K562 (cell line): Measurements from ENCODE around the gene MICAL2. TPM values are rescaled to one million over a fixed set of nuclear protein-coding genes. Genes with fewer than 3 reads are reported as not detected.

Experiments used
- ATAC-seq: fragments of 200-7000 bp; cut with Tn5 transposase; 3 replicates; pipeline ENCODE4 v1.9.1; 2020; ENCODE audit warnings: moderate library complexity
- BruUV-seq: library from RNA; stranded (reverse); fragments of 400-500 nt; replicated peaks from 2 replicates; lab custom pipeline; 2021; lab: Mats Ljungman, UMichigan
- CTCF ChIA-PET: fragments of 300-600 bp; formaldehyde crosslinking; extraction: SDS; loops from one replicate; lab custom pipeline; 2021; ENCODE audit warnings: low intra/inter-chr PET ratio; lab: Yijun Ruan, JAX
- POLR2A ChIA-PET: fragments of 300-600, 350-650 bp; sonication (Branson Sonifier 250); formaldehyde crosslinking; extraction: SDS; loops from one replicate; lab custom pipeline; 2021; ENCODE audit warnings: antibody characterized with exemption, inconsistent platforms; lab: Yijun Ruan, JAX
- DNase-seq, 4 experiments: peaks; one replicate each; pipeline versions ENCODE4 v3.0.0 to v3.0.0-alpha.2; 2011 to 2018; ENCODE audit warnings: low spot score in 3 of 4, mixed read lengths in 3 of 4; ENCODE audit errors: extremely low read depth in 1 of 4
- FAIRE-seq: peaks from 2 replicates; lab custom pipeline; 2011; peaks lifted over from hg19 to GRCh38; lab: Jason Lieb, UNC
- H2AFZ ChIP-seq: 2 replicates; pipeline ENCODE4 v1.6.0; 2011; ENCODE audit warnings: low read depth, low read length, control low read depth, inconsistent platforms
- H3K27ac ChIP-seq: fragments of 200-600 bp; 3 replicates; pipeline ENCODE4 v1.8.0; 2011; ENCODE audit warnings: low read depth, mild to moderate bottlenecking, control low read depth, inconsistent platforms, low read length, moderate library complexity, mixed read lengths; ENCODE audit errors: extremely low read depth
- H3K27me3 ChIP-seq, 2 experiments: fragments of 300-600 bp in 1 of 2; 2 replicates in 1 of 2; 3 replicates in 1 of 2; pipeline versions ENCODE4 v1.6.0 to v1.8.0; 2011; ENCODE audit warnings: inconsistent platforms in 2 of 2, low read length in 2 of 2, mild to moderate bottlenecking in 1 of 2, mixed read lengths in 1 of 2, moderate library complexity in 1 of 2; ENCODE audit not compliant: control insufficient read depth in 2 of 2, insufficient read depth in 2 of 2
- H3K36me3 ChIP-seq: fragments of 300-600 bp; 3 replicates; pipeline ENCODE4 v1.8.0; 2011; ENCODE audit warnings: mild to moderate bottlenecking, low read length, inconsistent platforms; ENCODE audit not compliant: control insufficient read depth, insufficient read depth
- H3K4me1 ChIP-seq, 2 experiments: fragments of 200-600 bp in 1 of 2; replicated peaks in 1 of 2; 2 replicates in 1 of 2; 3 replicates in 1 of 2; pipeline versions ENCODE4 v1.5.1 to v1.8.0; 2011; ENCODE audit warnings: inconsistent platforms in 2 of 2, low read length in 2 of 2, mild to moderate bottlenecking in 1 of 2, mixed read lengths in 1 of 2, moderate library complexity in 1 of 2; ENCODE audit not compliant: control insufficient read depth in 2 of 2, insufficient read depth in 2 of 2
- H3K4me2 ChIP-seq: 2 replicates; pipeline ENCODE4 v1.6.1; 2011; ENCODE audit warnings: low read length, control low read depth, inconsistent platforms, mixed read lengths; ENCODE audit not compliant: insufficient read depth
- H3K4me3 ChIP-seq: fragments of 200-600 bp; sonication (generic), shearing (Covaris generic); 2 replicates; pipeline ENCODE4 v1.5.1; 2016; ENCODE audit warnings: control low read depth, inconsistent platforms
- H3K79me2 ChIP-seq: fragments of 200-600 bp; 3 replicates; pipeline ENCODE4 v1.8.0; 2011; ENCODE audit warnings: low read length, inconsistent platforms; ENCODE audit not compliant: control insufficient read depth, insufficient read depth
- H3K9ac ChIP-seq, 2 experiments: 2 replicates each; pipeline versions ENCODE4 v1.6.0 to v1.6.1; 2011; ENCODE audit warnings: low read depth in 2 of 2, low read length in 2 of 2, control low read depth in 1 of 2, inconsistent platforms in 1 of 2, mild to moderate bottlenecking in 1 of 2, mixed read lengths in 1 of 2; ENCODE audit not compliant: insufficient read depth in 1 of 2
- H3K9me1 ChIP-seq: one replicate; pipeline ENCODE4 v1.6.0; 2011; ENCODE audit warnings: inconsistent platforms, mild to moderate bottlenecking, low read length, moderate library complexity; ENCODE audit not compliant: control insufficient read depth, insufficient read depth
- H3K9me3 ChIP-seq: replicated peaks from 2 replicates; pipeline ENCODE4 v1.5.1; 2011; ENCODE audit warnings: low read depth, low read length, inconsistent platforms; ENCODE audit not compliant: control insufficient read depth, insufficient read depth
- H4K20me1 ChIP-seq: replicated peaks from 2 replicates; pipeline ENCODE4 v1.6.1; 2011; ENCODE audit warnings: low read length, inconsistent platforms, mixed read lengths; ENCODE audit not compliant: control insufficient read depth, insufficient read depth
- FOXM1 ChIP-seq, 2 experiments: fragments of 450-650 bp in 1 of 2; sonication (generic) in 1 of 2; formaldehyde crosslinking in 1 of 2; IDR thresholded peaks; 2 replicates each; pipeline versions ENCODE4 v1.6.1 to v1.9.0; 2017 to 2022; ENCODE audit warnings: low read depth in 2 of 2, mild to moderate bottlenecking in 2 of 2, missing genetic modification reagents in 1 of 2, moderate library complexity in 1 of 2
- KLF6 ChIP-seq: fragments of 250-450 bp; sonication (Bioruptor Pico); IDR thresholded peaks from 2 replicates; pipeline ENCODE4 v1.4.0; 2020; ENCODE audit warnings: mild to moderate bottlenecking, moderate library complexity, borderline replicate concordance
- XRCC4 ChIP-seq: IDR thresholded peaks from one replicate; pipeline ENCODE4 v1.6.1; 2011; ENCODE audit not compliant: insufficient read depth, insufficient read length; ENCODE audit errors: extremely low read depth
- ZC3H11A ChIP-seq: IDR thresholded peaks from 2 replicates; pipeline ENCODE4 v1.6.1; 2012; ENCODE audit warnings: low read depth, low read length, improper control_type of control experiment
- ZNF311 ChIP-seq: fragments of 250-450 bp; sonication (Bioruptor Pico); IDR thresholded peaks from 2 replicates; pipeline ENCODE4 v1.4.0; 2020; ENCODE audit warnings: mild to moderate bottlenecking, moderate library complexity
- ZNF551 ChIP-seq: fragments of 250-450 bp; sonication (Bioruptor Pico); IDR thresholded peaks from 2 replicates; pipeline ENCODE4 v1.5.0; 2021; ENCODE audit warnings: mild to moderate bottlenecking, moderate library complexity
- WGBS: fragments of 100-300 bp; shearing (Covaris generic); methylation state at CpG from one replicate; pipeline ENCODE4 v1.1.6; 2016; ENCODE audit warnings: low coverage, mixed read lengths; ENCODE audit not compliant: insufficient coverage; ENCODE audit errors: missing lambda C conversion rate; 5-methylcytosine and 5-hydroxymethylcytosine counted together
- in situ Hi-C: fragments of 300-500 bp; cut with MboI; formaldehyde crosslinking; loops from 4 replicates; pipeline ENCODE4 v1.15.0; 2018; ENCODE audit warnings: inconsistent platforms, mixed read lengths
- intact Hi-C: fragments of 100-400 bp; cut with micrococcal nuclease; formaldehyde crosslinking; loops from 2 replicates; pipeline ENCODE4 v1.14.2; 2022
- polyA plus RNA-seq, 8 experiments: library from polyadenylated mRNA; depleted of rRNA in 4 of 8; stranded (reverse) in 5 of 8; unstranded in 3 of 8; fragments of >200 nt; fragmentation: Nextera tagmentation in 2 of 8; fragmentation: Illumina TruSeq in 1 of 8; extraction: Ambion mirVana in 2 of 8; extraction: Trizol in 1 of 8; gene quantifications; 2 replicates each; pipeline versions ENCODE4 v1.2.1 to v1.2.3, GENCODE V29; 2011 to 2014; ENCODE audit warnings: inconsistent platforms in 1 of 8, missing spikeins in 1 of 8
- total RNA-seq, 7 experiments: library from RNA; depleted of rRNA in 6 of 7; stranded (reverse); fragments of >200 nt in 6 of 7; fragmentation: Illumina TruSeq in 2 of 7; extraction: Trizol in 2 of 7; gene quantifications; 2 replicates each; pipeline versions ENCODE4 v1.2.1 to v1.2.3, GENCODE V29; 2011 to 2021; ENCODE audit warnings: low replicate concordance in 1 of 7
- TF ChIP-seq, protein P1 (sequence below): sonication (generic); formaldehyde crosslinking; IDR thresholded peaks from 2 replicates; pipeline ENCODE4 v1.8.1; 2023; ENCODE audit warnings: missing genetic modification reagents, mild to moderate bottlenecking, borderline replicate concordance

The MICAL2 gene
- total and polyA plus RNA-seq, 9 of the 15 experiments (the other 6 are each of a cell fraction or from before 2014, with no cell fraction given): 4.7 to 64.2 (median 33.6) TPM

DNA sequence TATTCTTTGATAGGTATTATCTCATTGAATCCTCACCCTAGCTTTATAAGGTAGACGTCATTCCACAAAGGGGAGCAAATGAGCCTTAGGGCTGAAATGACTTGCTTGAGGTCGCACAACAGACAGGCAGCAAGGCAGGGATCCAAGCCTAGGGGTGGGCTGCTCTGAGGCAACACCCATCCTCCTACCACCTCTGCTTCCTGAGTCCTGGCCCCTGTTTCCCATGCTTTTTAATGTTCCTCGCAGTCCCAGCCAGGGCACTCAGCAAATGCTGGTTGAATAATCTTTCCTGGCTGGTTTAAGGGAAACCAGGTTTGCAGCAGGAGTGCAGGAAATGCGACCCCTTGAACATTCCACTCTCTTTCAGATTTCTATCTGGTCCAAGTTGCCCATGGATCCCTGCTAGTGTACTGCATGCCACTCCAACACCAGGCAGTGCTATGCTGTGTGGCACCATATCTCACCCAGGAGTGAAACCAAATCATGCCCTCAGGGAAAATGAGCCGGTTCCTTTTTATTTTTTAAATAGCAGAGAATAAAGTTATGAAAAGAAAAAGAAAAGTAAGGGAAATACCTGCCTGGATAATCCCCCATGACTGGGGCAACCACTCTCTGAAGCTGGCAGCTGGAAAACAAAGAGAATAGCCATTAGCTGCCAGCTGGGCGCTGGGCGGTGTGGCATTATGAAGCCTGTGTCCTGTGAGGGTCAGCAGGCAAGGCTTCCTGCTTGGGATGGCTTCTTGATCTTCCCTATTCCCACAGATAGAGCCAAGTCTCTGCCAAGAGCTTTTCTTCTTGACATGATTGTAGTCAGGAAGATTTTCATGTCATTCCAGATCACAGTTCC lies 21.8 kb downstream of the MICAL2 start (continued):
- TF ChIP-seq, protein P1, sequence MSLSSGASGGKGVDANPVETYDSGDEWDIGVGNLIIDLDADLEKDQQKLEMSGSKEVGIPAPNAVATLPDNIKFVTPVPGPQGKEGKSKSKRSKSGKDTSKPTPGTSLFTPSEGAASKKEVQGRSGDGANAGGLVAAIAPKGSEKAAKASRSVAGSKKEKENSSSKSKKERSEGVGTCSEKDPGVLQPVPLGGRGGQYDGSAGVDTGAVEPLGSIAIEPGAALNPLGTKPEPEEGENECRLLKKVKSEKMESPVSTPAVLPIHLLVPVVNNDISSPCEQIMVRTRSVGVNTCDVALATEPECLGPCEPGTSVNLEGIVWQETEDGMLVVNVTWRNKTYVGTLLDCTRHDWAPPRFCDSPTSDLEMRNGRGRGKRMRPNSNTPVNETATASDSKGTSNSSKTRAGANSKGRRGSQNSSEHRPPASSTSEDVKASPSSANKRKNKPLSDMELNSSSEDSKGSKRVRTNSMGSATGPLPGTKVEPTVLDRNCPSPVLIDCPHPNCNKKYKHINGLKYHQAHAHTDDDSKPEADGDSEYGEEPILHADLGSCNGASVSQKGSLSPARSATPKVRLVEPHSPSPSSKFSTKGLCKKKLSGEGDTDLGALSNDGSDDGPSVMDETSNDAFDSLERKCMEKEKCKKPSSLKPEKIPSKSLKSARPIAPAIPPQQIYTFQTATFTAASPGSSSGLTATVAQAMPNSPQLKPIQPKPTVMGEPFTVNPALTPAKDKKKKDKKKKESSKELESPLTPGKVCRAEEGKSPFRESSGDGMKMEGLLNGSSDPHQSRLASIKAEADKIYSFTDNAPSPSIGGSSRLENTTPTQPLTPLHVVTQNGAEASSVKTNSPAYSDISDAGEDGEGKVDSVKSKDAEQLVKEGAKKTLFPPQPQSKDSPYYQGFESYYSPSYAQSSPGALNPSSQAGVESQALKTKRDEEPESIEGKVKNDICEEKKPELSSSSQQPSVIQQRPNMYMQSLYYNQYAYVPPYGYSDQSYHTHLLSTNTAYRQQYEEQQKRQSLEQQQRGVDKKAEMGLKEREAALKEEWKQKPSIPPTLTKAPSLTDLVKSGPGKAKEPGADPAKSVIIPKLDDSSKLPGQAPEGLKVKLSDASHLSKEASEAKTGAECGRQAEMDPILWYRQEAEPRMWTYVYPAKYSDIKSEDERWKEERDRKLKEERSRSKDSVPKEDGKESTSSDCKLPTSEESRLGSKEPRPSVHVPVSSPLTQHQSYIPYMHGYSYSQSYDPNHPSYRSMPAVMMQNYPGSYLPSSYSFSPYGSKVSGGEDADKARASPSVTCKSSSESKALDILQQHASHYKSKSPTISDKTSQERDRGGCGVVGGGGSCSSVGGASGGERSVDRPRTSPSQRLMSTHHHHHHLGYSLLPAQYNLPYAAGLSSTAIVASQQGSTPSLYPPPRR: no peak
- TF ChIP-seq KLF6 (CRISPR knock-in tag) (no peak), ZNF551 (CRISPR knock-in tag) (no peak)

DNA sequence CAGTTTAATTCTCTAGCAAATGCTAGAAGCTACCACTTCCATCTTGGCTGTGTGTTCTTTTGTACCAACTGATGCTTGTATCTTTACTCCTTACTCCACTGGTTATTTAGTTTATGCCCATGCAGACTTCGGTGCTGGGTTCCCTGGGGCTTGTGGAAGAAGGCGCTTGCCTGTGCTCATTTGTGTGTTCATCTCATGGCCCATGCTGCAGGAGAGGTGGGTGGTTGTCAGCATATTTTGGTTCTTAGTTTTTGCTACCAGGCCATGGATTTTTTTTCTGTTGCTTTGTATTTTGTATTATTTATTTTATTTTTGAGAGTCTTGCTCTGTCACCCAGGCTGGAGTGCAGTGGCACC lies 22.4 kb downstream of the MICAL2 start:
- ChIA-PET POLR2A (interaction anchor here (5.4 kb wide), 1 partner anchor 11 kb away, joined by 16 read pairs; no protein-coding TSS in a partner anchor), CTCF (no interaction called here)
- Histone ChIP-seq H3K4me1 (peaks cover 10 to 13% of the 10 kb centered on the region in 2 experiments), H3K9me3 (no peaks in the 10 kb centered on the region), H2AFZ (no peak overlapping the region), H3K36me3 (no peaks in the 10 kb centered on the region), H3K27ac (no peak overlapping the region), H3K9me1 (no peaks in the 10 kb centered on the region), H3K9ac (no peak overlapping the region), H3K4me3 (no peak overlapping the region), H3K27me3 (no peaks in the 10 kb centered on the region), H4K20me1 (no peaks in the 10 kb centered on the region), H3K79me2 (no peaks in the 10 kb centered on the region), H3K4me2 (no peak overlapping the region)
- no peak for DNase-seq
- ATAC-seq: no peak
- in situ Hi-C loops (no loop called here), intact Hi-C loops (no loop called here)
- no peak for TF ChIP-seq XRCC4
- TF ChIP-seq ZNF311 (CRISPR knock-in tag): no peak
- TF ChIP-seq FOXM1 (IDR thresholded peaks at IDR 0.05; ENCODE audit: low read depth): no peak
- TF ChIP-seq FOXM1 (CRISPR knock-in tag; IDR thresholded peaks at IDR 0.05; ENCODE audit: low read depth): no peak
- TF ChIP-seq ZC3H11A: no peak
- WGBS: 85% methylated on average over 2 of the region's 2 CpGs
- no peak for FAIRE-seq
- BruUV-seq: no TSS peak
